ENCODE data around the gene B3GNT4. TPM values are rescaled to one million over a fixed set of nuclear protein-coding genes. Genes with fewer than 3 reads are reported as not detected.

Gene B3GNT4
- polyA plus RNA-seq, 1 donor from 2014 or later = 1.8 TPM

GRCh38 chr12:122172262-122172939, 31.1 kb upstream of the B3GNT4 start:
- H3K9me2 ChIP-seq (ENCODE audit: insufficient read depth, low read length) = no peaks in the 10 kb centered on the region
- H3F3A ChIP-seq (ENCODE audit: insufficient read depth, low read length, poor library complexity, severe bottlenecking) = no peaks in the 10 kb centered on the region
- no peaks in the 10 kb centered on the region for H3K79me2 ChIP-seq (replicated peaks; ENCODE audit: insufficient read depth, low read length)
- H2AFZ ChIP-seq (ENCODE audit: low read depth, low read length) = no peak overlapping the region
- TF ChIP-seq EP300 (conservative IDR thresholded peaks at IDR 0.05; ENCODE audit: poor library complexity, severe bottlenecking) (no peak), MXI1 (conservative IDR thresholded peaks at IDR 0.05; ENCODE audit: poor library complexity, severe bottlenecking) (no peak), TAF1 (IDR thresholded peaks at IDR 0.05; ENCODE audit: low read depth) (no peak), POLR2AphosphoS5 (IDR thresholded peaks at IDR 0.05) (no peak), EZH2 (IDR thresholded peaks at IDR 0.05; ENCODE audit: borderline replicate concordance, insufficient read depth, low read length, poor library complexity, severe bottlenecking) (no peak), SMC3 (conservative IDR thresholded peaks at IDR 0.05; ENCODE audit: poor library complexity) (no peak), RAD21 (conservative IDR thresholded peaks at IDR 0.05) (no peak)
- TF ChIP-seq, protein P1, sequence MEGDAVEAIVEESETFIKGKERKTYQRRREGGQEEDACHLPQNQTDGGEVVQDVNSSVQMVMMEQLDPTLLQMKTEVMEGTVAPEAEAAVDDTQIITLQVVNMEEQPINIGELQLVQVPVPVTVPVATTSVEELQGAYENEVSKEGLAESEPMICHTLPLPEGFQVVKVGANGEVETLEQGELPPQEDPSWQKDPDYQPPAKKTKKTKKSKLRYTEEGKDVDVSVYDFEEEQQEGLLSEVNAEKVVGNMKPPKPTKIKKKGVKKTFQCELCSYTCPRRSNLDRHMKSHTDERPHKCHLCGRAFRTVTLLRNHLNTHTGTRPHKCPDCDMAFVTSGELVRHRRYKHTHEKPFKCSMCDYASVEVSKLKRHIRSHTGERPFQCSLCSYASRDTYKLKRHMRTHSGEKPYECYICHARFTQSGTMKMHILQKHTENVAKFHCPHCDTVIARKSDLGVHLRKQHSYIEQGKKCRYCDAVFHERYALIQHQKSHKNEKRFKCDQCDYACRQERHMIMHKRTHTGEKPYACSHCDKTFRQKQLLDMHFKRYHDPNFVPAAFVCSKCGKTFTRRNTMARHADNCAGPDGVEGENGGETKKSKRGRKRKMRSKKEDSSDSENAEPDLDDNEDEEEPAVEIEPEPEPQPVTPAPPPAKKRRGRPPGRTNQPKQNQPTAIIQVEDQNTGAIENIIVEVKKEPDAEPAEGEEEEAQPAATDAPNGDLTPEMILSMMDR (IDR thresholded peaks at IDR 0.05; ENCODE audit: poor library complexity, severe bottlenecking) = no peak
- TF ChIP-seq, protein P2, sequence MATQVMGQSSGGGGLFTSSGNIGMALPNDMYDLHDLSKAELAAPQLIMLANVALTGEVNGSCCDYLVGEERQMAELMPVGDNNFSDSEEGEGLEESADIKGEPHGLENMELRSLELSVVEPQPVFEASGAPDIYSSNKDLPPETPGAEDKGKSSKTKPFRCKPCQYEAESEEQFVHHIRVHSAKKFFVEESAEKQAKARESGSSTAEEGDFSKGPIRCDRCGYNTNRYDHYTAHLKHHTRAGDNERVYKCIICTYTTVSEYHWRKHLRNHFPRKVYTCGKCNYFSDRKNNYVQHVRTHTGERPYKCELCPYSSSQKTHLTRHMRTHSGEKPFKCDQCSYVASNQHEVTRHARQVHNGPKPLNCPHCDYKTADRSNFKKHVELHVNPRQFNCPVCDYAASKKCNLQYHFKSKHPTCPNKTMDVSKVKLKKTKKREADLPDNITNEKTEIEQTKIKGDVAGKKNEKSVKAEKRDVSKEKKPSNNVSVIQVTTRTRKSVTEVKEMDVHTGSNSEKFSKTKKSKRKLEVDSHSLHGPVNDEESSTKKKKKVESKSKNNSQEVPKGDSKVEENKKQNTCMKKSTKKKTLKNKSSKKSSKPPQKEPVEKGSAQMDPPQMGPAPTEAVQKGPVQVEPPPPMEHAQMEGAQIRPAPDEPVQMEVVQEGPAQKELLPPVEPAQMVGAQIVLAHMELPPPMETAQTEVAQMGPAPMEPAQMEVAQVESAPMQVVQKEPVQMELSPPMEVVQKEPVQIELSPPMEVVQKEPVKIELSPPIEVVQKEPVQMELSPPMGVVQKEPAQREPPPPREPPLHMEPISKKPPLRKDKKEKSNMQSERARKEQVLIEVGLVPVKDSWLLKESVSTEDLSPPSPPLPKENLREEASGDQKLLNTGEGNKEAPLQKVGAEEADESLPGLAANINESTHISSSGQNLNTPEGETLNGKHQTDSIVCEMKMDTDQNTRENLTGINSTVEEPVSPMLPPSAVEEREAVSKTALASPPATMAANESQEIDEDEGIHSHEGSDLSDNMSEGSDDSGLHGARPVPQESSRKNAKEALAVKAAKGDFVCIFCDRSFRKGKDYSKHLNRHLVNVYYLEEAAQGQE (IDR thresholded peaks at IDR 0.05; ENCODE audit: borderline replicate concordance) = no peak
- H3K27me3 ChIP-seq (ENCODE audit: insufficient read depth, low read depth, low read length) = no peaks in the 10 kb centered on the region
- H3K9ac ChIP-seq (ENCODE audit: low read length) = no peak overlapping the region
- H4K20me1 ChIP-seq (ENCODE audit: insufficient read depth) = no peaks in the 10 kb centered on the region
- H3K4me3 ChIP-seq (ENCODE audit: low read length) = no peak overlapping the region
- H3K36me3 ChIP-seq (ENCODE audit: insufficient read depth, low read length) = no peaks in the 10 kb centered on the region
- no peak overlapping the region for H3K4me2 ChIP-seq (ENCODE audit: low read length)
- no peak overlapping the region for H3K27ac ChIP-seq (ENCODE audit: low read length)
- H3K9me3 ChIP-seq (ENCODE audit: low read length) = no peaks in the 10 kb centered on the region

- Histone ChIP-seq H4K20me1 (ENCODE audit: insufficient read depth) (no peaks in the 10 kb centered on the region), H3K4me3 (ENCODE audit: low read length) (no peak within 1 kb of the TSS), H3K27me3 (ENCODE audit: insufficient read depth, low read depth, low read length) (no peaks in the 10 kb centered on the region), H3K4me2 (ENCODE audit: low read length) (no peak within 1 kb of the TSS), H3K79me2 (replicated peaks; ENCODE audit: insufficient read depth, low read length) (no peaks in the 10 kb centered on the region), H3F3A (ENCODE audit: insufficient read depth, low read length, poor library complexity, severe bottlenecking) (no peaks in the 10 kb centered on the region), H3K36me3 (ENCODE audit: insufficient read depth, low read length) (no peaks in the 10 kb centered on the region), H3K9ac (ENCODE audit: low read length) (no peak within 1 kb of the TSS), H3K9me3 (ENCODE audit: low read length) (no peaks in the 10 kb centered on the region), H3K9me2 (ENCODE audit: insufficient read depth, low read length) (no peaks in the 10 kb centered on the region), H2AFZ (ENCODE audit: low read depth, low read length) (no peak within 1 kb of the TSS), H3K27ac (ENCODE audit: low read length) (no peak within 1 kb of the TSS)
- TF ChIP-seq TAF1 (IDR thresholded peaks at IDR 0.05; ENCODE audit: low read depth) = no peak
- no peak for TF ChIP-seq EP300 (conservative IDR thresholded peaks at IDR 0.05; ENCODE audit: poor library complexity, severe bottlenecking)
- no peak for TF ChIP-seq MXI1 (conservative IDR thresholded peaks at IDR 0.05; ENCODE audit: poor library complexity, severe bottlenecking)
- no peak for TF ChIP-seq POLR2AphosphoS5 (IDR thresholded peaks at IDR 0.05)
- TF ChIP-seq EZH2 (IDR thresholded peaks at IDR 0.05; ENCODE audit: borderline replicate concordance, insufficient read depth, low read length, poor library complexity, severe bottlenecking) = no peak
- no peak for TF ChIP-seq SMC3 (conservative IDR thresholded peaks at IDR 0.05; ENCODE audit: poor library complexity)
- no peak for TF ChIP-seq RAD21 (conservative IDR thresholded peaks at IDR 0.05)
- TF ChIP-seq, protein P1 (IDR thresholded peaks at IDR 0.05; ENCODE audit: poor library complexity, severe bottlenecking) = no peak
- TF ChIP-seq, protein P2 (IDR thresholded peaks at IDR 0.05; ENCODE audit: borderline replicate concordance) = no peak
Measured at GRCh38 chr12:122174155-122174845, 29.2 kb upstream of the B3GNT4 start, which contains the start of gene IL31. IL31 (minus strand) TSS chr12:122174221; CDS start chr12:122174172, 49 bp downstream.

All from neural cell (in vitro differentiated cells).